OCI-LY3 (cell line): ENCODE data around the gene MUC5B.
"Not testable (repeated sequence)": the region's sequence is repeated elsewhere in the genome, so short reads cannot be mapped to it uniquely, and the experiment has no call there.

Experiments used
- H2AFZ ChIP-seq: fragments of 200-600, 300-600 bp; shearing (Covaris generic); 2 replicates; pipeline ENCODE4 v1.6.0; 2014; ENCODE audit warnings: antibody characterized with exemption, low read depth, low read length
- H3K27ac ChIP-seq: fragments of 200-600, 300-600 bp; sonication (generic); 2 replicates; pipeline ENCODE4 v1.5.1; 2014; ENCODE audit warnings: mild to moderate bottlenecking, low read length, moderate library complexity, mixed read lengths
- H3K27me3 ChIP-seq: fragments of 200-600, 300-600 bp; sonication (generic); 2 replicates; pipeline ENCODE4 v1.6.1; 2014; ENCODE audit warnings: low read depth, low read length, mixed read lengths
- H3K36me3 ChIP-seq: fragments of 200-600, 300-600 bp; sonication (generic); replicated peaks from 2 replicates; pipeline ENCODE3; 2014; ENCODE audit warnings: low read depth, low read length, mixed read lengths
- H3K4me1 ChIP-seq: fragments of 300-600, 200-600 bp; sonication (generic); 2 replicates; pipeline ENCODE4 v1.6.1; 2014; ENCODE audit warnings: low read length, mixed read lengths
- H3K4me2 ChIP-seq: fragments of 200-600, 300-600 bp; sonication (generic); 2 replicates; pipeline ENCODE4 v1.6.1; 2014; ENCODE audit warnings: low read length, mixed read lengths
- H3K4me3 ChIP-seq: fragments of 300-600, 200-600 bp; sonication (generic); 2 replicates; pipeline ENCODE4 v1.5.1; 2014; ENCODE audit warnings: antibody characterized with exemption, mild to moderate bottlenecking, low read length, moderate library complexity
- H3K79me2 ChIP-seq: fragments of 300-600, 200-600 bp; shearing (Covaris generic); 2 replicates; pipeline ENCODE4 v1.6.1; 2014; ENCODE audit warnings: mild to moderate bottlenecking, low read length, mixed read lengths
- H3K9ac ChIP-seq: fragments of 300-600, 200-600 bp; shearing (Covaris generic); 2 replicates; pipeline ENCODE4 v1.6.0; 2014; ENCODE audit warnings: mild to moderate bottlenecking, low read length, moderate library complexity
- H3K9me3 ChIP-seq: fragments of 200-600, 300-600 bp; shearing (Covaris generic); 2 replicates; pipeline ENCODE4 v1.6.1; 2014; ENCODE audit warnings: low read length, mixed read lengths; ENCODE audit not compliant: insufficient read depth
- H4K20me1 ChIP-seq: fragments of 200-600, 300-600 bp; sonication (generic); 2 replicates; pipeline ENCODE4 v1.6.1; 2016; ENCODE audit warnings: low read length, mixed read lengths; ENCODE audit not compliant: insufficient read depth
- EZH2phosphoT487 ChIP-seq: fragments of 200-600 bp; shearing (Covaris generic); IDR thresholded peaks from 2 replicates; pipeline ENCODE4 v1.6.1; 2018; ENCODE audit warnings: antibody characterized with exemption, mixed run types, low read depth
- TF ChIP-seq, protein P1 (sequence below): fragments of 200-600, 300-600 bp; sonication (generic); IDR thresholded peaks from 2 replicates; pipeline ENCODE4 v1.5.1; 2014; ENCODE audit warnings: antibody characterized with exemption, low read length, low read depth

Gene MUC5B

DNA sequence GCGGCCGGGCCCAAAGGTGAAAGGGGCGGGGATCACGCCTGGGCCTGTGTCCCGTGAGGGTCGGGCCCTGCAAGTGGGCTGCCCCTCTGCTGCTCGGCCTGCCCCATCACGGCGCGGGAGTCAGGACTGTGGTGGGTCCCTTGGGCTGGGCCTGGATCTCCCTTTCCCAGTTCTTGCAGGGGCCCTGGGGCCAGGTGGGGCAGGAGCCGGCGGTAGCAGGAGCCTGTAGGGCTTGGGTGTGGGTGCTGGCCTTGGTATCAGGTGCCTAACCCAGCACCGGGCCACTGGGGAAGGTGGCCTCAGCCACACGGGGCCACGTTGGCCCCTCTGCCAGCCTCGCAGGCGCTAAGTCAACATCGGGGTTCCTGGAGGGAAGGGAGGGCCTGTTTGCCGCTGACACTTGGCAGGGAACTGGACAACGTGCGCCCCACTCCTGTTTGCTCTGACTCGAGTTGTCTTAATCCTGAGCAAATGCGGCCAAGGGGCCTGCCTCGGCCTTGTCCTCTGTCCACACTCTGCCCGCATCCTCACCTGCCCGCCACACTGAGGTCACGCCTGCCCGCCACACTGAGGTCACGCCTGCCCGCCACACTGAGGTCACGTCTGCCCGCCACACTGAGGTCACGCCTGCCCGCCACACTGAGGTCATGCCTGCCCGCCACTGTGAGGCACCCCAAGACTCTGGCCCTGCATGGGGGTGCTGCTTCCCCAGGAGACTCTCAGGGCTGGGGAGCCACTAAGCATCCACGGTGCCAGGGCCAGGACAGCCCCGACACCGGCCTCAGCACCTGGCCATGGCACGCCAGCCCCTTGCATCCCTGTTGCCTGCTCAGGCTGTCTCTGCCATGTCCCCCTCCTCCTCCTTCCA, 14.2 kb upstream of the MUC5B start:
- Histone ChIP-seq H3K27ac (no peak overlapping the region), H3K4me3 (no peak overlapping the region), H2AFZ (no peak overlapping the region), H3K4me2 (no peak overlapping the region), H4K20me1 (no peaks in the 10 kb centered on the region), H3K4me1 (no peaks in the 10 kb centered on the region), H3K36me3 (no peaks in the 10 kb centered on the region), H3K9me3 (0 out of 2 replicates have a peak, but pooled peaks cover 8% of the 10 kb centered on the region), H3K9ac (no peak overlapping the region), H3K27me3 (peaks cover 17% of the 10 kb centered on the region), H3K79me2 (no peaks in the 10 kb centered on the region)
- no peak for TF ChIP-seq EZH2phosphoT487
- TF ChIP-seq, protein P1, sequence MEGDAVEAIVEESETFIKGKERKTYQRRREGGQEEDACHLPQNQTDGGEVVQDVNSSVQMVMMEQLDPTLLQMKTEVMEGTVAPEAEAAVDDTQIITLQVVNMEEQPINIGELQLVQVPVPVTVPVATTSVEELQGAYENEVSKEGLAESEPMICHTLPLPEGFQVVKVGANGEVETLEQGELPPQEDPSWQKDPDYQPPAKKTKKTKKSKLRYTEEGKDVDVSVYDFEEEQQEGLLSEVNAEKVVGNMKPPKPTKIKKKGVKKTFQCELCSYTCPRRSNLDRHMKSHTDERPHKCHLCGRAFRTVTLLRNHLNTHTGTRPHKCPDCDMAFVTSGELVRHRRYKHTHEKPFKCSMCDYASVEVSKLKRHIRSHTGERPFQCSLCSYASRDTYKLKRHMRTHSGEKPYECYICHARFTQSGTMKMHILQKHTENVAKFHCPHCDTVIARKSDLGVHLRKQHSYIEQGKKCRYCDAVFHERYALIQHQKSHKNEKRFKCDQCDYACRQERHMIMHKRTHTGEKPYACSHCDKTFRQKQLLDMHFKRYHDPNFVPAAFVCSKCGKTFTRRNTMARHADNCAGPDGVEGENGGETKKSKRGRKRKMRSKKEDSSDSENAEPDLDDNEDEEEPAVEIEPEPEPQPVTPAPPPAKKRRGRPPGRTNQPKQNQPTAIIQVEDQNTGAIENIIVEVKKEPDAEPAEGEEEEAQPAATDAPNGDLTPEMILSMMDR, result no peak

DNA sequence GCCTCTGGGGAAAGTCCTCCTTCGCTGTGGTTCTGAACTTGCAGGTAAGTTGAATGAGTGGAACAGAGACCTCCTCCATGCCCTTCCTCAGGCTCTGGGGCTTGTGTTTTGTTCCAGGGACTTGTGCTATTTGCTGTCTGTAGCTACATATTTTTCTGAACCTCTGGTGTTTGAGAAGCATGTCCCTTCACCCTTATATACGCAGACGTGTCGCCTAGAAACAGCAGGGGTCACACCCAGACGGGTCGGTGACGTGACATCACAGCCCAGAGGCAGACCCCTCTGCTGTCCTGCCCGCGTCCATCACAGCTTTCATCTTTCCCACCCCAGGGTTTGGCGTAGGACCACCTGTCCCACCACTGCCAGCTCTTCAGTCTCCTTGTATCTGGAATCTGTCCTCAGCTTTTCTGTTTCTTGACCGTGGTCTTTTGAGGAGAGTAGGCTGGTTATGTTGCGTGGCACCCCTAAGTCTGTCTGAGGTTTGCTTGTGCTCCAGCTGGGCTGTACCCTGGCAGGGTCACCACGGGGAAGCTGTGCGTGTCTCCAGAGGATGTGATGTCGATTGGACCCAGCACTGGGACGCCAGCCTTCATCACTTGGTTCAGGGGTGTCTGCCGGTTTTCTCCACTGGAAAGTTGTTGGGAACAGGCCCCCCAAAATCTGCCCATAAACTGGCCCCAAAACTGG, 13.4 kb upstream of the MUC5B start:
- no peaks in the 10 kb centered on the region for H4K20me1 ChIP-seq
- no peak overlapping the region for H3K4me2 ChIP-seq
- H2AFZ ChIP-seq, result no peak overlapping the region
- H3K27ac ChIP-seq, result no peak overlapping the region
- no peaks in the 10 kb centered on the region for H3K4me1 ChIP-seq
- no peaks in the 10 kb centered on the region for H3K79me2 ChIP-seq
- peaks cover 17% of the 10 kb centered on the region for H3K27me3 ChIP-seq
- no peak for TF ChIP-seq EZH2phosphoT487
- 0 out of 2 replicates have a peak, but pooled peaks cover 8% of the 10 kb centered on the region for H3K9me3 ChIP-seq
- no peak overlapping the region for H3K4me3 ChIP-seq
- H3K9ac ChIP-seq, result no peak overlapping the region
- H3K36me3 ChIP-seq, result no peaks in the 10 kb centered on the region

DNA sequence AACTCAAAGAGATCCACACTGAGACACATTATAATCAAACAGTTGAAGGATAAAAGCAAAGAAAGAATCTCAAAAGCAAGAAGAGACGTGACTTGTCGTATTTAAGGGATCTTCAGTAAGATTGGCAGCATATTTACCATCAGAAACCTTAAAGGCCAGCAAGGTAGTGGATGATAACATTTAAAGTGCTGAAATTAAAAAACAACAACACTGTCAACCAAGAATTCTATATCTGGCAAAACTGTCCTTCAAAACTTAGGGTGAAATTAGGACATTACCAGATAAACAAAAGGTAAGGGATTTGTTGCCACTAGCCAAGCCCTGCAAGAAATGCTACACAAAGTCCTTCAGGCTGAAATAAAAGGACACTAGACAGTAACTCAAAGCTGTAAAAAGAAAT, 11.0 kb upstream of the MUC5B start:
- H3K4me2 ChIP-seq, result no peak overlapping the region
- H3K9ac ChIP-seq, result no peak overlapping the region
- no peak overlapping the region for H2AFZ ChIP-seq
- no peak overlapping the region for H3K4me3 ChIP-seq
- no peaks in the 10 kb centered on the region for H3K4me1 ChIP-seq
- H3K36me3 ChIP-seq, result no peaks in the 10 kb centered on the region
- no peak overlapping the region for H3K27ac ChIP-seq
- H3K79me2 ChIP-seq, result no peaks in the 10 kb centered on the region
- no peaks in the 10 kb centered on the region for H4K20me1 ChIP-seq
- H3K9me3 ChIP-seq, result 0 out of 2 replicates have a peak, but pooled peaks cover 8% of the 10 kb centered on the region
- TF ChIP-seq, protein P1, result no peak
- TF ChIP-seq EZH2phosphoT487, result no peak
- peaks cover 17% of the 10 kb centered on the region for H3K27me3 ChIP-seq

GRCh38 chr11:1215826-1216225, 7.0 kb upstream of the MUC5B start:
- not testable (repeated sequence) for H3K9me3 ChIP-seq, H4K20me1 ChIP-seq, H3K4me2 ChIP-seq, H3K79me2 ChIP-seq, H3K4me1 ChIP-seq, H3K4me3 ChIP-seq, H3K9ac ChIP-seq, H3K27ac ChIP-seq, H3K36me3 ChIP-seq, H2AFZ ChIP-seq
- H3K27me3 ChIP-seq, result peaks cover 17% of the 10 kb centered on the region

- no peaks in the 10 kb centered on the region for H3K9me3 ChIP-seq
- H3K27me3 ChIP-seq, result peaks cover 5% of the 10 kb centered on the region; the same call in 1 of the 2 replicates
- no peak overlapping the region for H3K9ac ChIP-seq
Observed at GRCh38 chr11:1217151-1217550, 5.7 kb upstream of the MUC5B start.

More at GRCh38 chr11:1217151-1217550, 5.7 kb upstream of the MUC5B start:
- no peak for TF ChIP-seq EZH2phosphoT487
- TF ChIP-seq, protein P1, result no peak
- Histone ChIP-seq H3K79me2 (no peaks in the 10 kb centered on the region), H4K20me1 (no peaks in the 10 kb centered on the region), H3K4me3 (no peak overlapping the region), H3K4me2 (no peak overlapping the region), H3K4me1 (no peaks in the 10 kb centered on the region), H3K27ac (no peak overlapping the region), H2AFZ (no peak overlapping the region), H3K36me3 (no peaks in the 10 kb centered on the region)
